Heart left ventricle (tissue), 16 donors: ENCODE data around the gene ITM2C. TPM values are rescaled to one million over a fixed set of nuclear protein-coding genes. Genes with fewer than 3 reads are reported as not detected.

Source experiments
- ATAC-seq, 4 donors: fragments of 200-7000 bp; cut with Tn5 transposase; one replicate each; pipeline ENCODE4 v1.9.1; 2020 to 2022; ENCODE audit warnings: moderate library complexity in 4 of 4, mild to moderate bottlenecking in 3 of 4, moderate number of reproducible peaks in 1 of 4
- DNase-seq, 5 donors: peaks; one replicate each; pipeline ENCODE4 v3.0.0-alpha.2; 2020
- H3K27ac ChIP-seq, 12 donors: fragments of 200-600 bp; sonication (generic) in 4 of 12; one replicate each; pipeline versions ENCODE4 v1.5.0 to v1.8.0; 2016 to 2022; ENCODE audit warnings: mild to moderate bottlenecking in 2 of 12
- H3K27me3 ChIP-seq, 9 donors: fragments of 200-600 bp; sonication (generic) in 2 of 9; one replicate each; pipeline versions ENCODE4 v1.5.1 to v1.8.0; 2016 to 2022; ENCODE audit warnings: mild to moderate bottlenecking in 3 of 9
- H3K36me3 ChIP-seq, 9 donors: fragments of 200-600 bp; sonication (generic) in 2 of 9; one replicate each; pipeline versions ENCODE4 v1.5.0 to v1.8.0; 2018 to 2022; ENCODE audit warnings: mild to moderate bottlenecking in 2 of 9
- H3K4me1 ChIP-seq, 12 donors: fragments of 200-600 bp; sonication (generic) in 4 of 12; one replicate each; pipeline versions ENCODE4 v1.5.0 to v1.8.0; 2016 to 2022; ENCODE audit warnings: mild to moderate bottlenecking in 3 of 12
- H3K4me3 ChIP-seq, 12 donors: fragments of 200-600 bp; sonication (generic) in 4 of 12; one replicate each; pipeline versions ENCODE4 v1.5.0 to v1.8.0; 2017 to 2022; ENCODE audit warnings: mild to moderate bottlenecking in 9 of 12, moderate library complexity in 4 of 12
- H3K9me3 ChIP-seq, 12 donors: fragments of 200-600 bp; sonication (generic) in 4 of 12; one replicate each; pipeline versions ENCODE4 v1.5.0 to v1.8.0; 2016 to 2022; ENCODE audit warnings: mild to moderate bottlenecking in 1 of 12
- POLR2A ChIP-seq, 2 donors: fragments of 450-650 bp; IDR thresholded peaks; one replicate each; pipeline ENCODE4 v1.6.1; 2017; ENCODE audit warnings: antibody characterized with exemption in 2 of 2, mild to moderate bottlenecking in 2 of 2, moderate library complexity in 2 of 2
- WGBS, 4 donors: extraction: QIAGEN DNeasy Blood & Tissue Kit in 2 of 4; methylation state at CpG; one replicate each; pipeline versions ENCODE4 v1.1.5 to v1.1.7; 2013 to 2018; 5-methylcytosine and 5-hydroxymethylcytosine counted together
- intact Hi-C, 10 donors: fragments of 100-400 bp; cut with DNase I; formaldehyde crosslinking; loops; one replicate each; pipeline versions ENCODE4 v1.11.1 to v1.14.2; 2022
- polyA plus RNA-seq, 2 donors: library from polyadenylated mRNA; stranded (reverse); fragments of 200-250 nt; gene quantifications; one replicate each; pipeline ENCODE4 v1.2.3, GENCODE V29; 2013
- total RNA-seq, 9 donors: library from RNA; depleted of rRNA in 2 of 9; stranded (reverse); fragments of >200 nt in 2 of 9; fragmentation: NEBNext Ultra II Directional in 3 of 9; extraction: Animal tissue kit (Norgen Biotek cat#: 25700) in 3 of 9; gene quantifications; one replicate each; pipeline versions ENCODE4 v1.1.0 to v1.2.4, GENCODE V29; 2016 to 2023
- TF ChIP-seq, protein P1 (sequence below), 12 donors: fragments of 200-600 bp; sonication (generic) in 4 of 12; IDR thresholded peaks; one replicate each; pipeline versions ENCODE4 v1.5.0 to v1.8.0; 2018 to 2022; ENCODE audit warnings: antibody characterized with exemption in 12 of 12, mild to moderate bottlenecking in 5 of 12
- donor health status: ischemic (EF 13 %, LVEDD 7.1; RV severe dilation, severe dysfunction).
- donor health status: healthy with polysubstance abuse.
- donor health status: DM: no; HTN: yes; CAD: no.
- donor health status: DM: no; HTN: no; CAD: no.
- donor health status: ischemic (EF 25% LVEDD 6.9; RV normal size, moderate dysfunction).
- donor health status: ischemic (EF 25% LVEDD 5.7; RV mildly dilated, moderate dysfunction).
- donor health status: healthy.
- donor health status: DM: yes; HTN: yes; CAD: no.
- donor health status: ischemic (EF 35%, LVEDD 5.7; RV mildly dilated, moderate dysfunction).
- donor health status: nonischemic (EF 11% LVEDD 7.7; RV severe dilation, severe dysfunction).
- donor health status: DM: yes; HTN: yes; CAD: no.
- donor health status: PGD.
- donor health status: ischemic (EF 29% LVEDD 5.4; RV normal size, mild dysfunction).
- donor health status: nonischemic (EF 23%, LVEDD 6.1; RV moderate dilation, normal function).

ITM2C gene
- total and polyA plus RNA-seq, 11 donors: 19.7 to 36.6 (median 26.0) TPM

DNA sequence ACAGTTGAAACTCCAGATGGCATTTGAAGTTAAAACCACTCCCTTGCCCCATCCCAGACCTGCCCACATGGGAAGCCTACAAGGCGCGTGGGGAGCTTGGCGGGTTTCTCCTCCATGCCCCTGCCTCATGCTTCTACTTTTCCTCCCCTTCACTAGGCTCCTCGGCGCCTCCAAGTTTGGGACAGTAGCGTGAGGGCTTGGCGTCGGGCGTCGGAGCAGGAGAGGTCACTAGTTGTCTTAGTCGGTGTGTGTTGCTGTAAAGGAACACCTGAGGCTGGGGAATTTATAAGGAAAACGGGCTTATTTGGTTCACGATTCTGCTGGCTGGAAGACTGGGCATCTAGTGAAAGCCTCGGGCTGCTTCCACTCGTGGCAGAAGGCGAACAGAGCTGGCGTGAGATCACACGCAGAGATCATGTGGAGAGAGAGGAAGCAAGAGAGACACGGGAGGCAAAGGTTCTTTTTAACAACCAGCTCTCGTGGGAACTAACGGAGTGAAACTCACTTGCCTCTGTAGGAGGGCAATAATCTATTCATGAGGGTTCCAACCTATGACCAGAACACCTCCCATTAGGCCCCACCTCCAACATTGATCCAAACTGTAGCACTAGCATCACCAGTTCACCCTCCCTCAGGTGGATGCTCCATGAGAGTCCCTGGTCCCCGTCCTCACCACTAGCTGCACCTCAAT is 25.3 kb downstream of the ITM2C start:
- Histone ChIP-seq H3K36me3 (no peaks in the 10 kb centered on the region), H3K27ac (no peak overlapping the region), H3K4me3 (no peak overlapping the region), H3K27me3 (peaks cover 0 to 4% (median 0%) of the 10 kb centered on the region in 9 donors), H3K9me3 (no peaks in the 10 kb centered on the region), H3K4me1 (peaks cover 0 to 9% (median 0%) of the 10 kb centered on the region in 12 donors)
- ATAC-seq (no peak), DNase-seq (peak in 1 of 5 donors; percentile 31)
- intact Hi-C loops: no loop called here
- TF ChIP-seq, protein P1, sequence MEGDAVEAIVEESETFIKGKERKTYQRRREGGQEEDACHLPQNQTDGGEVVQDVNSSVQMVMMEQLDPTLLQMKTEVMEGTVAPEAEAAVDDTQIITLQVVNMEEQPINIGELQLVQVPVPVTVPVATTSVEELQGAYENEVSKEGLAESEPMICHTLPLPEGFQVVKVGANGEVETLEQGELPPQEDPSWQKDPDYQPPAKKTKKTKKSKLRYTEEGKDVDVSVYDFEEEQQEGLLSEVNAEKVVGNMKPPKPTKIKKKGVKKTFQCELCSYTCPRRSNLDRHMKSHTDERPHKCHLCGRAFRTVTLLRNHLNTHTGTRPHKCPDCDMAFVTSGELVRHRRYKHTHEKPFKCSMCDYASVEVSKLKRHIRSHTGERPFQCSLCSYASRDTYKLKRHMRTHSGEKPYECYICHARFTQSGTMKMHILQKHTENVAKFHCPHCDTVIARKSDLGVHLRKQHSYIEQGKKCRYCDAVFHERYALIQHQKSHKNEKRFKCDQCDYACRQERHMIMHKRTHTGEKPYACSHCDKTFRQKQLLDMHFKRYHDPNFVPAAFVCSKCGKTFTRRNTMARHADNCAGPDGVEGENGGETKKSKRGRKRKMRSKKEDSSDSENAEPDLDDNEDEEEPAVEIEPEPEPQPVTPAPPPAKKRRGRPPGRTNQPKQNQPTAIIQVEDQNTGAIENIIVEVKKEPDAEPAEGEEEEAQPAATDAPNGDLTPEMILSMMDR (IDR thresholded peaks at IDR 0.05): no peak
- TF ChIP-seq POLR2A (IDR thresholded peaks at IDR 0.05): no peak
- WGBS, 4 donors: 94 to 95% (median 94%) methylated on average over 22 of the region's 22 CpGs

DNA sequence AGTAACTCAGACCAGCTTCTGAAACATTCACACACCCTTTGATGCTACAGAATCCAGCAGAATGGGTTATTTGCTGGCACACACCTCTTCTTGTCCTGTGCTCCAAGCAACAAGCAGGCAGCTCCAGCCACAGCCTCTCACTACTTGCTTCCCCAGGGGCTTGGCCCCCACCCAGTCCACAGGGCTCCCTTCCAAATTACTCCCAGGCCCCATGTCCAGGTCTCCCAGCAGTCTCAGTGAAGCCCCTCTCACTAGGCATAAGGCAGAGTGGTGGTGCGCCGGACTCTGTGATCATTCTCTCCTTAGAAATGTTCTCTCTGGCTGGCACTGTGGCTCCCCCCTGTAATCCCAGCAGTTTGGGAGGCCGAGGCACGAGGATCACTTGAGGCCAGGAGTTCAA is 25.9 kb downstream of the ITM2C start:
- WGBS, 4 donors: 93 to 96% (median 95%) methylated on average over 4 of the region's 4 CpGs
- H3K4me3 ChIP-seq: no peak overlapping the region

DNA sequence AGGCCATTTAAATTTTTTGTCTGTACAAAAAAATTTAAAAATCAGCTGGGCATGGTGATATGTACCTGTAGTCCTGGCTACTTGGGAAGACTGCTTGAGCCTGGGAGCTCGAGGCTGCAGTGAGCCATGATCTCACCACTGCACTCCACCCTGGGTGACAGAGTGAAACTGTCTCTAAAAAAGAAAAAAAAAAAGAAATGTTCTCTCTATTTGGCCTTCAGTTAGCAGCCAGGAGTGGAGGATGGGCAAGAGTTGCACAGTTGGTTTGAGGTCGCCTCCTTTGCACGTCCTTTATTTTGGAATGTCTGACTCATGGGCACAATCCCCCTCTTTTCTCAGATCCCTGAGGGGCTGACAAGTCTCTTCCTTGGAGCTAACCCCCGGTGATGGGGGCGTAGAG is 26.3 kb downstream of the ITM2C start:
- Histone ChIP-seq H3K9me3 (no peaks in the 10 kb centered on the region), H3K36me3 (no peaks in the 10 kb centered on the region), H3K4me1 (no peaks in the 10 kb centered on the region), H3K4me3 (no peak overlapping the region), H3K27ac (no peak overlapping the region), H3K27me3 (peaks cover 0 to 4% (median 0%) of the 10 kb centered on the region in 9 donors)
- DNase-seq: peak in 1 of 5 donors; percentile 2
- no peak for TF ChIP-seq POLR2A (IDR thresholded peaks at IDR 0.05)
- TF ChIP-seq, protein P1 (IDR thresholded peaks at IDR 0.05): no peak
- intact Hi-C loops: no loop called here
- no peak for ATAC-seq
- 54 to 64% (median 58%) methylated on average over 5 of the region's 5 CpGs for WGBS, 4 donors

More for the DNA sequence above, 25.9 kb downstream of the ITM2C start:
- Histone ChIP-seq H3K27ac (no peak overlapping the region), H3K27me3 (peaks cover 0 to 4% (median 0%) of the 10 kb centered on the region in 9 donors), H3K9me3 (no peaks in the 10 kb centered on the region), H3K4me1 (peaks cover 0 to 4% (median 0%) of the 10 kb centered on the region in 12 donors), H3K36me3 (no peaks in the 10 kb centered on the region)
- ATAC-seq (no peak), DNase-seq (peak in 1 of 5 donors; percentile 21)
- intact Hi-C loops: no loop called here
- no peak for TF ChIP-seq POLR2A (IDR thresholded peaks at IDR 0.05)
- TF ChIP-seq, protein P1 (IDR thresholded peaks at IDR 0.05): no peak

DNA sequence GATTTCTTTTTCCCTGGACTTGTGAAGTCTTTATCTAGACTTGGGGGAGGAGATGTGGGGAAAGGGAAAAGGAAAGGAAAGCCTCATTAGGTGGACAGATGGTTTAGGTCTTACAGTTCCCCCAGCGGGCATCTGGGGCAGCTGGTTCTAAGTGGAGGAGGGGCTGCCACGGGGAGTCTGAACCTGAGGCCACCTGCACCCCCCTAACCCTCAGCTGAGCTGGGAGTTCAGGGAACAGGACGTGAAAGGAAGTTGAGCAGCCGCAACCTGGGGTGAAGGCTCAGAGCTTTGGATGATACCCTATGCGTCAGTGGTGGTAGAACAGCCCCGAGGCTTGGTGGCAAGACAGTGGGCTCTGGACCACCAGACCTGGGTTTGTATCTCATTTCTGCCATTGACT is 26.8 kb downstream of the ITM2C start:
- DNase-seq (peak in 2 of 5 donors; percentile 8 to 20), ATAC-seq (no peak)
- intact Hi-C loops: no loop called here
- Histone ChIP-seq H3K27ac (no peak overlapping the region), H3K27me3 (peaks cover 0 to 4% (median 0%) of the 10 kb centered on the region in 9 donors), H3K4me3 (no peak overlapping the region), H3K36me3 (no peaks in the 10 kb centered on the region), H3K4me1 (no peaks in the 10 kb centered on the region), H3K9me3 (no peaks in the 10 kb centered on the region)
- 59 to 82% (median 72%) methylated on average over 6 of the region's 6 CpGs for WGBS, 4 donors
- TF ChIP-seq POLR2A (IDR thresholded peaks at IDR 0.05): no peak
- TF ChIP-seq, protein P1 (IDR thresholded peaks at IDR 0.05): no peak
